Neuron (in vitro differentiated cells): ENCODE results near the gene GPX7.

Experiments
- H2AFZ ChIP-seq: one replicate; pipeline ENCODE4 v1.6.1; 2013; ENCODE audit warnings: low read depth, mild to moderate bottlenecking, inconsistent platforms, low read length, moderate library complexity
- H3K27me3 ChIP-seq: one replicate; pipeline ENCODE4 v1.6.1; 2013; ENCODE audit warnings: low read length; ENCODE audit not compliant: insufficient read depth
- H3K36me3 ChIP-seq: one replicate; pipeline ENCODE4 v1.6.1; 2013; ENCODE audit warnings: low read length; ENCODE audit not compliant: insufficient read depth
- H3K4me1 ChIP-seq: one replicate; pipeline ENCODE4 v1.6.1; 2013; ENCODE audit warnings: low read length; ENCODE audit not compliant: insufficient read depth
- H3K4me3 ChIP-seq: 2 replicates; pipeline ENCODE4 v1.5.1; 2013; ENCODE audit warnings: mild to moderate bottlenecking, low read length, moderate library complexity
- H3K9me3 ChIP-seq: one replicate; pipeline ENCODE4 v1.6.1; 2013; ENCODE audit warnings: low read length

The GPX7 gene

DNA sequence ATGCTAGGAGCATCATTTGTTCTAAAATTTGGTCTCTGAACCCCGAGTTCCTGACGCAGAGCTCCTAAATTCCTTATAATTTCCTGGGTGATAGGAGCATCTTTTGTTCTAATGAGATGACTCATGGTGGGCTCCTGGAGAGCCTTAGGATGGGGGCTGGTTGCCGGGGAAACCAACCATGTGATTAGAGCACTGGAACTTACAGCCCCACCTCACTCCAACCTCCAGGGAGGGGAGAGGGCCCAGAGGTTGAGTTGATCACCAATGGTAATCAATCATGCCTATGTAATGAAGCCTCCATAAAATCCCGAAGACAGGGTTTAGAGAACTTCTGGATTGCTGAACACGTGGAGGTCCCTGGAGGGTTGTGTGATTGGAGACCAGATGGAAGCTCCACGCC is 38.5 kb downstream of the GPX7 start:
- no peaks in the 10 kb centered on the region for H3K9me3 ChIP-seq
- H2AFZ ChIP-seq: no peak overlapping the region
- H3K4me3 ChIP-seq: no peak overlapping the region
- H3K27me3 ChIP-seq: no peaks in the 10 kb centered on the region
- no peaks in the 10 kb centered on the region for H3K36me3 ChIP-seq
- H3K4me1 ChIP-seq: peaks cover 31% of the 10 kb centered on the region

GRCh38 chr1:52641307-52641706 is 39.1 kb downstream of the GPX7 start:
- H2AFZ ChIP-seq: no peak overlapping the region
- H3K4me1 ChIP-seq: peaks cover 30% of the 10 kb centered on the region
- H3K36me3 ChIP-seq: no peaks in the 10 kb centered on the region
- H3K9me3 ChIP-seq: no peaks in the 10 kb centered on the region
- H3K27me3 ChIP-seq: no peaks in the 10 kb centered on the region
- no peak overlapping the region for H3K4me3 ChIP-seq

- Histone ChIP-seq H3K27me3 (no peaks in the 10 kb centered on the region), H2AFZ (no peak overlapping the region), H3K4me3 (no peak overlapping the region), H3K36me3 (no peaks in the 10 kb centered on the region), H3K4me1 (peaks cover 10% of the 10 kb centered on the region), H3K9me3 (no peaks in the 10 kb centered on the region)
These were observed 43.1 kb downstream of the GPX7 start for GRCh38 chr1:52645261-52645660.

DNA sequence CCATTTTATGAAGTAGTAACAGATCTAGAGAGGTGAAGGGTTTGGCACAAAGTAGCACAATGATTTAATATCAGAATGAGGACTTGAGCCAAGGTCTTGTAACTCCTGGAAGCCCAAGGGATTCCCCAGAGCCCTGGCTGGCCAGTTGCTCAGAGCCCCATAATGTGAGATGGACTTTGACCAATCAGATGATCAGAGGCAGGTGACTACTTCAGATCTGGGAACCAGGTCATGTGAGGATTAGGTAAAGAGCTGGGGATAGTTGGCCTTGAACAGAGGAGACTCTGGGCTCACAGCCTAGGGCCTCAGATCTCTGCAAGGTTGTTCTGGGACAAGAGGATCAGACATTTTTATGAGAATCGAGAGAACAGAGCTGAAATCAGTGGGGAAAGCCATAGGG is 49.7 kb downstream of the GPX7 start:
- H3K4me1 ChIP-seq: no peaks in the 10 kb centered on the region
- no peaks in the 10 kb centered on the region for H3K9me3 ChIP-seq
- no peaks in the 10 kb centered on the region for H3K27me3 ChIP-seq
- no peaks in the 10 kb centered on the region for H3K36me3 ChIP-seq
- no peak overlapping the region for H3K4me3 ChIP-seq
- H2AFZ ChIP-seq: no peak overlapping the region

- H3K4me3 ChIP-seq: no peak overlapping the region
- H3K4me1 ChIP-seq: no peaks in the 10 kb centered on the region
- H2AFZ ChIP-seq: no peak overlapping the region
- no peaks in the 10 kb centered on the region for H3K27me3 ChIP-seq
- no peaks in the 10 kb centered on the region for H3K9me3 ChIP-seq
- H3K36me3 ChIP-seq: no peaks in the 10 kb centered on the region
These were observed 51.2 kb downstream of the GPX7 start for GRCh38 chr1:52653207-52653849.

DNA sequence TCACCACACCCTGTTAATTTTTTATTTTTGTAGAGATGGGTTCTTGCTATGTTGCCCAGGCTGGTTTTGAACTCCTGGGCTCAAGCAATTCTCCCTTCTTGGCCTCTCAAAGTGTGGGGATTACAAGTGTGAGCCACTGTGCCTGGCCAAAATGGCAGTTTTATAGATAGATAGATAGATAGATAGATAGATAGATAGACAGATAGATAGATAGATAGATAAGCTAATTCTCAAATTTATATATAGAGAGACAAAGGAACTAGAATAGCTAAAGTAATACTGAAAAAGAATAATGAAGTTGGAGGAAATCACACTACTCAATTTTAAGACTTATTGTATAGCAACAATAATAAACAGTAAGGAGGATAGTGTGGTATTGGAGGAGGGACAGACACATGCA is 51.9 kb downstream of the GPX7 start:
- H2AFZ ChIP-seq: no peak overlapping the region
- no peaks in the 10 kb centered on the region for H3K27me3 ChIP-seq
- no peaks in the 10 kb centered on the region for H3K4me1 ChIP-seq
- no peak overlapping the region for H3K4me3 ChIP-seq
- no peaks in the 10 kb centered on the region for H3K36me3 ChIP-seq
- no peaks in the 10 kb centered on the region for H3K9me3 ChIP-seq

- no peaks in the 10 kb centered on the region for H3K27me3 ChIP-seq
- no peaks in the 10 kb centered on the region for H3K36me3 ChIP-seq
- H3K9me3 ChIP-seq: no peaks in the 10 kb centered on the region
- H2AFZ ChIP-seq: no peak overlapping the region
- H3K4me3 ChIP-seq: no peak overlapping the region
- peaks cover 28% of the 10 kb centered on the region for H3K4me1 ChIP-seq
These were observed 55.5 kb downstream of the GPX7 start for GRCh38 chr1:52657702-52658101.
